ENCODE measurements around the gene GRIK2.

GRIK2 gene

DNA sequence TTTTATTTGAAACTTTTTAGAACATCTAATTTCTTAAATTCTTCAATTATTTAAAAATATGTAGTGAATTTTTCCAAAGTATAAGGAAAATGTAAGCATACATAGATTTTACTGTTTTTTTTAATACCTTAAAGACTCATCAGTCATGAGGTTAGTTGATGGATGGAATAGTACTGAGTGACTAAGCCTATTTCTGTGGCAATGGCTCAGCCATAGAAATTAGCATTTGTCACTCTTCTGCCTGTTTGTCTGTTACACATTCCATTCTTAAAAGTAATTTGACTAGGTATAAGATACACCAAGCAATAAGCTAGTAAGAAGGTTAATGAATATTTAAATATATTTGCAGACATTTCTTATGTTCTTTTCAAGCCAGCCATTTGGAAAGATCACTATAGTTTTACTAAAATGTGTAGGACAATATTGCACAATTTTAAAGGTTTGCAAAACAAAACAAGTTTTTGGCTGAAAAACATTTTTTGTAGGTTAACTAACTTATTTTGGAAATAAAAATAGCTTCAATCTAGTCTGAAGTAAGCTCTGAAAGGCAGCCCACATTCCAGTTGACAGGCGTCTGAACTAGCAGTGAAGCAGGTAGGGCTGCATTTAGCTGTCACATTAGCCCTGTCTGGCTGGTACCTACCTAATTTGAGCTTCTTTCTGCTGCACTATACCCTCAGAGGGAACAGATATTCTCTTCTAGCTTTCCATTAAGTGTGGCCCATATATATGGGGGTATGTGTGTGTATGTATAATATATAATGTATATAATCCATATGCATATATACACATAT is 385.7 kb downstream of the GRIK2 start:
- DNase-seq (ENCODE audit: low read depth, low spot score), result no peak

DNA sequence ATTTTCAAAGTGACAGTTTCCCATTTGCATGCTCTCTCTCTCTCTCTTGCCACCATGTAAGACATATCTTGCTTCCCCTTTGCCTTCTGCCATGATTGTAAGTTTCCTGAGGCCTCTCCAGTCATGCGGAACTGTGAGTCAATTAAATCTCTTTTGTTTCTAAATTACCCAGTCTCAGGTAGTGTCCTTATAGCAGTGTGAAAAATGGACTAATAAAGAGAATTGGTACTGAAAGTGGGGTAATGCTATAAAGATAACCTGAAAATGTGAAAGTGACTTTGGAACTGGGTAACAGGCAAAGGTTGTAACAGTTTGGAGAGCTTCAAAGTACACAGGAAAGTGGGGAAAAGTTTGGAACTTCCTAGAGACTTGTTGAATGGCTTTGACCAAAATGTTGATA is 389.8 kb downstream of the GRIK2 start:
- no peak for DNase-seq (ENCODE audit: low read depth, low spot score)

DNA sequence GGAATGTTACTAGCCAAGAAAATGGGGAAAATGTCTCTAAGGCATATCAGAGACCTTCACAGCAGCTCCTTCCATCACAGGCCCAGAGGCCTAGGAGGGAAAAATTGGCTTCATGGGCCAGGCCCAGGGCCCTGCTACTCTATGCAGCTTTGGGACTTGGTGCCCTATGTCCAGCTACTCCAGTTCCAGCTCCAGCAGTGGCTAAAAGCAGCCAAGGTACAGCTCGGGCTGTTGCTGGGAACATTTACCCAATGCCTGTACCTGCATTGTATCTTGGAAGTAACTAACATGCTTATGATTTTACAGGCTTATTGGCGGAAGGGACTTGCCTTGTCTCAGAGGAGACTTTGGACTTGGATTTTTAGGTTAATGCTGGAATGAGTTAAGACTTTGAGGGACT is 390.6 kb downstream of the GRIK2 start:
- no peak for DNase-seq (ENCODE audit: low read depth, low spot score)

DNA sequence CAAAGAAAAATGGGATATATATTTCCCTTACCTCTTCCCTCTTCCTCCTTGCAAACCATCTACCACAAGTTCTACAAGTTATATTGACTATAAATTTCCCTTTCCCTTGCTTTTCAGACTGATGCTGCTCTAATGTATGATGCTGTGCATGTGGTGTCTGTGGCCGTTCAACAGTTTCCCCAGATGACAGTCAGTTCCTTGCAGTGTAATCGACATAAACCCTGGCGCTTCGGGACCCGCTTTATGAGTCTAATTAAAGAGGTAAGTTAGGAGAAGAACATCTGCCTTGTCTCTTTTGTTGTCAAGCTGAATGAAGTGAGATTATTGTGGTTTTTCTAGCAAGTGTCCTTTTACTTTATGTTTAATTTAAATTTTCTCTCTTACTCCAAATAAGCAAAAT is 406.0 kb downstream of the GRIK2 start:
- DNase-seq (ENCODE audit: low read depth, low spot score), result no peak

DNA sequence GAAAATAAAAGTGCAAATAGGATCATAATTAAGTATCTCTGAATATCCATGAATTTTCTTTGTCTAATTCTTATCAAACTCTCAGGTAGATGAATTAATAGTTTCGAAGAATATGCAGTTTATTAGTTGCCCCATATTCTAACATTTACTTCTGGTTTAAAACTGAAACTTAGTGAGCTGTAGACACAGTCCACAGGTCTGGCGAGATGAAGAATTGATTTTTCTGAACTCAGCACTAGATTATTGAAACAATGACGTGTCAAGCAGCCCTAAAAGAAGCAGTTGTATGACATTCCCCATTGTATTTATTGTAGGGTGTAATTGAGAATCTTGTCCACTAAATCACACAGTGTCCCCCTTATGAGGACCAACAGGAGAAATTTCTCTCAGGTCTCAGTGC is 407.1 kb downstream of the GRIK2 start:
- no peak for DNase-seq (ENCODE audit: low read depth, low spot score)

DNA sequence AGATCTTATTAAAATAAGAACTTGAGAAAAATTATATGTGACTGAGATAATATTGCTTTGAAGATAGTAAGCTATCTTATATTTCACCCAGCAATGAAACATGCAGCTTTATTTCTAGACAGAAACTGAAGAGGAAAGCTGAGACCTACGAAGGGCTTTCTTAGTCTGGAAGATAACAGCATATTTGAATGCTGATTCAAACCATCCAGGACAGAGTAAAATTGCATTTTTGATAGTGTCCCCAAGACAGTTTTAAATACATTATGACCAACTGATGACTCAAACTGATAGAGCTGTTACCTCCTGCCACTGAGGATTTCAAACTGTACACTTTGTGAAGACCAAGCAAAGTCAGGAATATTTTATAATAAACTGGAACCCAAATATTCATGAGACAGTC is 409.6 kb downstream of the GRIK2 start:
- no peak for DNase-seq (ENCODE audit: low read depth, low spot score)

DNA sequence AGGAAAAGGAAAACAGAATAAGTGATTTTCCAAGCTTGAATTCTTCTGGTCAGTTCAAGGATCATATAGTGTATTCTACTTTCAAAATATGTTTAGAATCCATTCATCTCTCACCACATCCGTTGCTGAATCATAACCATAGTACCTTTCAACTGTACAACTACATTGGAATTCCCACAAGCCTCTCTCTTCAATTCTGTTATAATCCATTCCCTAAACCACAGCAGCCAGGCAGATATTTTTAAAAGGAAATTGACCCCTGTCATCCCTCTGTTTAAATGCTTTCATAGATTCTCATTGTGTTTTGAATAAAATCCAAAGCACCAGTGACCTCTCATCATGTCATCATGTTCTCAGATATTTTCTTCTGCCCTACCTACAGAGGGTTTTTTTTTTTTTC is 412.7 kb downstream of the GRIK2 start:
- DNase-seq (ENCODE audit: low read depth, low spot score), result no peak

DNA sequence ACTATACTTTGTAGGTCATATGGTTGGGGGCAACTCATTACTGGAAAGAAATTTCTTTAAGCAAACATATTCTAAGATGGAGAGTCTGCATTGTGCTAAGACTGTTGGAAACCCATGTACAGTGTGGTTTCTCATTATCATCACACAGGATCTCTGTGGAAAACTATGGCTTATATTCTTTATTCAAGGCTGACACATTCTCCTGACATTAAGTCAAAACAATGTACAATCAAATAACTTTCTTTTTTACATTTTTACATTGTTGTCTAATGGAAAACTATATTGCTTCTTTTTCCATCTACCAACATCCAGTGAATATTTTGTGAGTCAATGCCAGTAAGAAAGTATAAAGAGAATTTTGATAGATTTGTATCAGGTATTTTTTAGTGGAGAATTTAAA is 417.6 kb downstream of the GRIK2 start:
- no peak for DNase-seq (ENCODE audit: low read depth, low spot score)

DNA sequence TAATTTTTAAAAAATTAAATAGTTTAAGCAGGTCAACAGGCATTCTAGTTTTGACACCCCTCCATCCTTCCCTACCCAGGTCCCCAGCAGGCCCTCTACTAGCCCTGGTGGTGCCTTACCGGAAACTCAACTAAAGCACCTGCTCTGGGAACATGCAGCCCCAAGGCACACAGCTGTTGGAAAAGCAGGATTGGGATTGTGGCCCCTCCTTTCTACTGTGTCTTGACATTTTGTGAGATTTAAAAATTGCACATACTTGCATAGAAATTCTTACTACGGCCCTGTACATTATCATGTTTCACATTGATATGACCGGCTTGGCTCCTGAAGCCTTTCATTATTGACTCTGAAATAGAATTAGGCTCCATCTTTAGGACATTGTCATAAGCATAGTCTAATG is 423.2 kb downstream of the GRIK2 start:
- no peak for DNase-seq (ENCODE audit: low read depth, low spot score)

DNA sequence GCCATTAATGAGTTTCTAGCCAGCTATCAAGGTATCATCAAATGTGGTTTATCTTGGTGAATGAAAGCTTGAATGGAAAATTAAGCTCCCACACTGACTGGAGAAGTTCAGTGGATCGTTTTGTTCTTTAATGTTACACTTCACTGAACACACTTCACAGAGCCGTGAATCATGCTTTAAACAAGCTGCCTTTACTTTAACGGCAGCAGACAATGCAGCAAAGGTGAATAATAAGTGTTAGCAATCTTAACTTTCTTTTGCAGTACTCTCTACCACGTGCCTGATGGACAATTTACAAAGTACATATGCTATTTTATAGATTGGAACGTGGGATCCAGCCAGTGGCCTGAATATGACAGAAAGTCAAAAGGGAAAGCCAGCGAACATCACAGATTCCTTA is 424.5 kb downstream of the GRIK2 start:
- DNase-seq (ENCODE audit: low read depth, low spot score), result no peak

DNA sequence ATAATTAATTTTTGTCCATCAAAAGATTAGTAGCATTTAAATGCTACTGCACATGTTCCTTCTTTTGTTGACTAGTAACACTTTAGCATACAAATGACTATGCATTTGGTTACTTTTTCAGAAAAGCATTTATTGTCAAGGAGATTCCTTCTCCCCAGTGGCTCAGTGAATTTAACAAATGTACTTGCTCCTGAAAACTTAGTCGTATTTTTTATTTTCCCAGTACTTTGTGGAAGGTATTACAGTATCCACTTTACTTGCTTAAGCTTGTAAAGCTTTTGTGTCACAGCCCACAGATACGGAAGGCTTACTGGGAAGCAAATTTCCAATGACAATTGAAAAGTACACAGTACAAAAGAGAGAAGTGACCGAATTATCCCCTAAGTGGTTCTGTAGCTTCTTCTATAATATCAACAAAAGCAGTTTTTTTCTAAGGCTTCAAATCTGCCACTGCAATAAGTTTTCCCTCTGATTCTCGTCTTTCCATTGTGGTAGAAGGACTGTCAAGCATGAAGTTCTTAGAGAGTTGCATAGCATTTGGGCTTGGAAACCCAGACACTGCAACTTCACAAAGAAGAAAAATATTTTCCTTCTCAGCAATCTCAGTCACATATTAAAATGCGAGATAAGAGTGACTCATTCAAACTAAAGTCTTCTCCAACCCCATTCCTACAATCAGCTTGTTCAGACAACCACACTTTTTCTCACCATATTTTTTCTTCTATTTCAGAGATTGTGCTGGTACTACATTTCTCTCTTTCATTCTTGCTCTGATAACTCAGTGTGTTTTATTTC is 431.2 kb downstream of the GRIK2 start:
- no peak for DNase-seq (ENCODE audit: low read depth, low spot score)

DNA sequence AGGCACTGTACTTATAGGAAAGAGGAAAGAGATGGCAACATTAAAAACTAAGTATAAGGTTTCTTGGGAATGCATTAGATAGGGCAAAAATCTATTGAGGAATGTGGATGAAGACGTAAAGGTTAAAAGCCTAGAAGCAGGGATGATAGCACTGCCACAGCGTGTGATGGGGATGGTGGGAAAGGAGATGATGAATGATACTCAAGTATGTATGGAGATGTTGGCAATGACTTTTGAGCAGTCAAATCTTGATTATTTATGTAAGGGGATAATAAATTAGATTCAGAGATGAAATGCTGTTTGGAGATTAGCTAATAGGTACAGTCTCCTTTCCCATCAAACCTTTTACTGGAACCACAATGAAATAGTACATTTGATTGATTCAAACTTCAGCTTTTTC is 432.8 kb downstream of the GRIK2 start:
- DNase-seq (ENCODE audit: low read depth, low spot score), result no peak

DNA sequence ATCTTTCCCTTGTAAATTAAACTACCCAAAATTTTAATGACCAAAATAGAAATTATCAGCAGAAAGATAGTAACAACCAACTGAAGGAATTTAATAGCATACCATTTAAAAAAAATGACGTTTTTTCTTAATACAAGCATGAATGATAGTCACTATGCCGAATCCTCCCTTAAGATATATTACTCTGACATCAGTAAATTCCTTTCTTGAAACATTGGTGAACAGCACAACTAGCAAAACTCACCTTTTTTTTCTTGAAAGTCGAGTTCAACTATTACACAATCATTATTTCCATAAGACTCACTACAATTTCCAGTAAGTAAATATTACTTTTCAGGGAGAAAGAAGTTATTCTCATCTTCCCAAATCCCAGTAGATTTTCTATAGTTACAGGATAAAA is 433.2 kb downstream of the GRIK2 start:
- DNase-seq (ENCODE audit: low read depth, low spot score), result no peak

DNA sequence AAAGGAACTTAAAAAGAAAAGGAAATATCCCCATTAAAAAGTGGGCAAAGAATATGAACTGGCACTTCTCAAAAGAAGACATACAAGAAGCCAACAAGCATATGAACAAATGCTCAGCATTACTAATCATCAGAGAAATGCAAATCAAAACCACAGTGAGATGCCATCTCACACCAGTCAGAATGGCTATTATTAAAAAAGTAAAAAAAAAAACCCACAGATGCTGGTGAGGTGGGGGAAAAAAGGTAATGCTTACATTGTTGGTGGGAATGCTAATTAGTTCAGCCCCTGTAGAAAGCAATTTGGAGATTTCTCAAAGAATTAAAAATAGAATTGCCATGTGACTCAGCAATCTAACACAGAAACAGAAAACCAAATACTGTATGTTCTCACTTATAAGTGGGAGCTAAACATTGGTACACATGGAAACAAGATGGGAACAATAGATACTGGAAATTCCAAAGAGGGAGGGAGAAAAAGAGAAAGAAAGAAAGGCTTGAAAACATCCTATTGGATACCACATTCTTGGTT is 437.1 kb downstream of the GRIK2 start:
- no peak for DNase-seq (ENCODE audit: low read depth, low spot score)

DNA sequence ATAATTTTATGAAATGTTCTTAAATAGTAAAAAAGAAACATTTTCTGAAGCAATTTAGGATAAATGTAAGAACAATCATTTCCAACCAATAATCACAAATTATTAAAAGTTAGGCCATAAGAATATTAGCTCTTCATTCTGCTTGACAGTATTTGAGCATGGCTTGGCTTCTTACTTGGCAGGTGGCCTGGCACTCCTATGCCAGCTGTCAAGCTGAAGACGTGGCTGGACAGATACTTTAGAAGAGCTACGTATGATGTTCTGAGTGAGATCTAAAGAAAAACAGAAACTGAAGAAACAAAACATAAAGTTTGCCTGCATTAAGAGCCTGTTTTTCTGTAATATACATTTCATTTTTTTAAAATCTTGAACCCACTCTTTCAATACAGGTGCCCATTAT is 438.9 kb downstream of the GRIK2 start:
- no peak for DNase-seq (ENCODE audit: low read depth, low spot score)

DNA sequence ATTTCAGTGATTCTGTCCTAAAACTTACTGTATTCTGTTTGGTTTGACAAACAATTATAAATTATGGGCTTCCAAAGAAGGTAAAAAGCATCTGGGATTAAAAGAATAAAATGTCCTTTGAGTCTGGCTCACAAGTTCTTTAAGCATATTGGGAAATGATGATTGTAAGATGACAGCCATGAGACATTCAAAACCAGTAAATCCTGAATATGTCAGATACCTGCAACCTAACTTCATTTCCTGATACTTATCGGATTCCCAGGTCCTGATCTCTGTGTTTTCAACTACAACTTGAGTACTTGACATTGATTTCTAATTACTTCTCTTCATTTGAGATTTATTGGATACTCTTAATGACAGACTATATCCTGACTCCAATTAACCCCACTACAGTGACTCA is 446.6 kb downstream of the GRIK2 start:
- no peak for DNase-seq (ENCODE audit: low read depth, low spot score)

DNA sequence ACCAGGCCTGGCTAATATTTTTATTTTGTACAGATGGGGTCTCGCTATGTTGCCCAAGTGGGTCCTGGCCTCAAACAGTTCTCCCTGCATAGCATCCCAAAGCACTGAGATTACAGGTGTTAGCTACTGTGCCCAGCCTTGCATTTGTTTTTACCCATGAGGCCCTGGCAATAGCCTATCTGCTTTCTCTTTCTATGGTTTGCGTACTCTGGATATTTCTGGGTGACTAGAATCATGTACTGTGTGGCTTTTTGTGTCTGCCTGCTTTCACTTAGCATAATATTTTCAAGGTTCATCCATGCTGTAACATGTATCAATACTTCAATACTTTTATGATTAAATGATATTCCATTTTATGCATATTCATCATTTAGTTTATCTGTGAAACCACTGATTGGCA is 451.7 kb downstream of the GRIK2 start:
- no peak for DNase-seq (ENCODE audit: low read depth, low spot score)

DNA sequence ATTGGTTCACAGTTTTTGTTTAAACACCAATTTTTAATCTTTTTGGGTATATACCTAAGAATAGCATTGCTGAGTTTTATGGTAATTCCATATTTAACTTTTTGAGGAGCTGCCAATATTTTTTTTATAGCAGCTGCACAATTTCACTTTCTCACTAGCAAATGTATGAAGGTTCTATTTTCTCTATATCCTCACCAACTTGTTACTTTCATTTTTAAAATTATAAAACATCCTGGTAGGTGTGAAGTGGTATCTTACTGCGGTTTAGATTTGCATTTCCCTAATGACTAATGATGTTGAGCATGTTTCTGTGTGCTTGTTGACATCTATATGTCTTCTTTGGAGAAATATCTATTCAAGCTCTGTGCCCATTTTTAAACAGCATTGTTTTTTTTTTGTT is 452.1 kb downstream of the GRIK2 start:
- no peak for DNase-seq (ENCODE audit: low read depth, low spot score)

DNA sequence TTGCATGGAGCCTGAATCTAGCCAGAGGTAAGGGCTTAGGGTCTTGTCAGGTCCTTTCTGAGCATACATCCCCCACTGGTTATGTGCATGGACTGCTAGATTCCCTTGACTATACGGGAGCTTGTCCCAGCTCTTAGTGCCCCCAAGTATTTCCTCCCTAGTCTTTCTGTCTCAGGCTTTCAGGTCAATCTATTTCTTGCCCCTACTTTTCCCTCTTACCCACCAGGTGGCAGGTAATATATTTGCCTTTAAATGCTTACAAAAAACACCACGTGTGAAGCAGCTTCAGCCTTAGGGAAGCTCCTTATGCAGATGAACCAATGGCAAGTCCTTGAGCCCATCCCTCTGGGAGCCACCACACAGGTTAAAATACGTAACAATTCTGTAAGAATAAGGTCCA is 454.2 kb downstream of the GRIK2 start:
- no peak for DNase-seq (ENCODE audit: low read depth, low spot score)

DNA sequence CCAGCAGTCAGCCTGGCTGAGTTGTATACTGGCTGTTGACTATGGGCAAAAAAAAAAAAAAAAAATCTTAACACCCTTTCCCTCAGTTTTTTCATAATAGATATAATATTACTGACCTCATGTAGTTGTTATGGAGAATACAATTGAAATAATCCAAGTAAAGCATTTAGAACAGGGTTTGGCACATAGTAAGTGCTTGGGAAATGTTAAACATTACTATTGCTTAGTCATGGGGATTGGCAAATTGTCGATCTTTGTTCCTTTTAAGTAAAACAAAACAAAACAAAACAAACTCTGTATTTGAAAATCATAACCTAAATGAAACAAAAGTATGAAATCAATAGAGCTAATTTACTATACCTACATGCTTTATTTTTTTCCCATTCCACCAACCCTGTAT is 458.4 kb downstream of the GRIK2 start:
- no peak for DNase-seq (ENCODE audit: low read depth, low spot score)

DNA sequence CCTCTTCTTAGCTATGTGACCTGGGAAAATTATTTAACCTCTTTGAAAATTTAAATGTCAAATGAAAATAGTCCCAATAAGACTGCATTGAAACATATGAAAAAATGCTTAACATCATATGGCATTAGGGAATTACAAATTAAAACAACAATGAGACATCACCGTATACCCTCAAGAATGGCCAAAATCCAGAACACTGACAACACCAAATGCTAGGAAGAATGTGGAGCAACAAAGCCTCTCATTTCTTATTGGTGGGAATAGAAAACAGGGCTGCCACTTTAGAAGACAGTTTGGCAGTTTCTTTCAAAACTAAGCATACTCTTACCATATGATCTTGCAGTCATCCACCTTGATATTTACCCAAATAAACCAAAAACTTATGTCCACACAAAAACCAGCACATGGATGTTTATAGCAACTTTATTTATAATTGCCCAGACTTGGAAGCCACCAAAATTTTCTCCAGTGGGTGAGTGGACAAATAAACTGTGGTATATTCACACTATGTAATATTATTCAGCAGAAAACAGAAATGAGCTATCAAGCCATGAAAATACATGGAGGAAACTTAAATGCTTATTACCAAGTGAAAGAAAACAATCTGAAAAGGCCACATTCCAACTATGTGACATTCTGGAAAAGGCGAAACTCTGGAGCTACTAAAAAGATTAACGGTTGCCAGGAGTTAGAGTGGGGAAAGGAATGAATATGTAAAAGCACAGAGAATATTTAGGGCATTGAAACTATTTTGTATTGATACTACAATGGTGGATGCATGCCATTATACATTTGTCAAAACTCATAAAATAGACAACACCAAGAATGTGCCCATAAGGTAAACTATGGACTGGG is 459.9 kb downstream of the GRIK2 start:
- no peak for DNase-seq (ENCODE audit: low read depth, low spot score)

DNA sequence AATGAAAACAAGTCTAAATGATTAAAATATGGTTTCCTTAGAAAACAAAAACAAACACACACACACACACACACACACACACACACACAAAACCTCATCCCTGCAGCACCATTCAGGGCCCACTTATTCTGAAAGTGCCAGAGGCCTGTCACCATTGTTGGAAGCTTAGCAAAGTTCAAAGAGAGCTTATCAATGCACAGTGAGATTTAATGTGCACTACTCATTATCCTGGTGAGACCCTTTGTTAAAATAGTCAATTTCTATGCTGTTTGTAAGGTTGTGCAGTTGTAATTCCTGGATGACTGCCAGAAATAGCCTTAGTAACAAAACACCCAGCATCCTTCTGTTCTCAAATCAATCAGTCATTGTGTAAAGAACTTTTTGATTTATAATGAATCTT is 482.9 kb downstream of the GRIK2 start:
- no peak for DNase-seq (ENCODE audit: low read depth, low spot score)
